Gastroesophageal sphincter (tissue), 3 donors: ENCODE measurements around the gene CHST3.

Experiments
- EP300 ChIP-seq: sonication (generic); formaldehyde crosslinking; IDR thresholded peaks from one replicate; pipeline ENCODE4 v1.6.1; 2017; ENCODE audit warnings: antibody characterized with exemption, mild to moderate bottlenecking
- POLR2A ChIP-seq, 2 donors: fragments of 450-650 bp; IDR thresholded peaks; one replicate each; pipeline ENCODE4 v1.6.1; 2017; ENCODE audit warnings: antibody characterized with exemption in 2 of 2, mild to moderate bottlenecking in 2 of 2, moderate library complexity in 1 of 2
- POLR2AphosphoS5 ChIP-seq: sonication (generic); formaldehyde crosslinking; IDR thresholded peaks from one replicate; pipeline ENCODE4 v1.6.1; 2017; ENCODE audit warnings: antibody characterized with exemption
- TF ChIP-seq, protein P1 (sequence below), 4 experiments: fragments of 200-600 bp in 2 of 4; fragments of 450-650 bp in 2 of 4; sonication (generic) in 1 of 4; IDR thresholded peaks; one replicate each; pipeline ENCODE4 v1.5.1; 2017 to 2019; ENCODE audit warnings: antibody characterized with exemption in 4 of 4, mild to moderate bottlenecking in 2 of 4, moderate library complexity in 2 of 4

DNA sequence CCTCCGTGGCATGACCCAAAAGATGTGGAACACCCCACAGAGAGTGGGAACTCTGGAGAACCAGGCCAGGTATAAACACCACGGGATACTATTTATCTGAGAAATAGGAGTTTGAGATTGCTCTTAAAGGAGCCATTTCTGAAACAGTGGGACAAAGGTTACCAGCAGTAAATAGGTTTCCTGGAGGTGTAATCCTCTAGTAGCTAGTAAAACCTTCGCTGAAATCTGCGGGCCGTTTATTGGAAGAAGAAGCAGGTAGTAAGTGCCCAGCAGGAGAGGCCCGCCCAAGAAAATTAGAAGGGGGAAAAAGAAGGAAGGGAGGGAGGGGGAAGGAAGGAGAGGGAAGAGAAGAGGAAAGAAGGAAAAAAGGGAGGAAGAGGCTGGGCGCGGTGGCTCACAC lies 51.6 kb downstream of the CHST3 start:
- TF ChIP-seq, protein P1, sequence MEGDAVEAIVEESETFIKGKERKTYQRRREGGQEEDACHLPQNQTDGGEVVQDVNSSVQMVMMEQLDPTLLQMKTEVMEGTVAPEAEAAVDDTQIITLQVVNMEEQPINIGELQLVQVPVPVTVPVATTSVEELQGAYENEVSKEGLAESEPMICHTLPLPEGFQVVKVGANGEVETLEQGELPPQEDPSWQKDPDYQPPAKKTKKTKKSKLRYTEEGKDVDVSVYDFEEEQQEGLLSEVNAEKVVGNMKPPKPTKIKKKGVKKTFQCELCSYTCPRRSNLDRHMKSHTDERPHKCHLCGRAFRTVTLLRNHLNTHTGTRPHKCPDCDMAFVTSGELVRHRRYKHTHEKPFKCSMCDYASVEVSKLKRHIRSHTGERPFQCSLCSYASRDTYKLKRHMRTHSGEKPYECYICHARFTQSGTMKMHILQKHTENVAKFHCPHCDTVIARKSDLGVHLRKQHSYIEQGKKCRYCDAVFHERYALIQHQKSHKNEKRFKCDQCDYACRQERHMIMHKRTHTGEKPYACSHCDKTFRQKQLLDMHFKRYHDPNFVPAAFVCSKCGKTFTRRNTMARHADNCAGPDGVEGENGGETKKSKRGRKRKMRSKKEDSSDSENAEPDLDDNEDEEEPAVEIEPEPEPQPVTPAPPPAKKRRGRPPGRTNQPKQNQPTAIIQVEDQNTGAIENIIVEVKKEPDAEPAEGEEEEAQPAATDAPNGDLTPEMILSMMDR (IDR thresholded peaks at IDR 0.05), result no peak
- TF ChIP-seq POLR2AphosphoS5 (no peak), POLR2A (IDR thresholded peaks at IDR 0.05) (no peak), EP300 (no peak)
